ENCODE measurements around the gene HEMGN. TPM values are rescaled to one million over a fixed set of nuclear protein-coding genes. Genes with fewer than 3 reads are reported as not detected.

HEMGN gene
- total and polyA plus RNA-seq, 10 of the 15 experiments (the other 5 are each of a cell fraction or from before 2014, with no cell fraction given): 0.03 to 0.28 (median 0.09) TPM; not detected in 4

DNA sequence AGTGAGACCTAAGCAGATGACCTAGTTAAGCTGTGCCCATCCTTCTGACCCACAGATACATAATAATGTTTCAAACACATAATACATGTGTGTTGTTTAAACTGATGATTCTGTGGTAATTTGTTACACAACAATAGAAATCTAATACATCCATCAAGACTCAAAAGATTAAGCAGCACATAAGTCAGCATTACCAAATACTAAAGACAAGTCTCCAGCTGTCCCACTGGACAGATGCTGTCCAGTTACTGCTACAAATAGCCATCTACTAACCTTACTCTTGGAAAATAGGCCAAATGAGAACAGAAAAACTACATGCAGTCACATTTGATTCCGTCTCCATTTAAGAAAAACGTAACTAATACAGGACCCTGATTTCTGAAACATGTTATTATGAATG lies 26.4 kb downstream of the HEMGN start (continued):
- TF ChIP-seq RAD21 (IDR thresholded peaks at IDR 0.05; ENCODE audit: insufficient read depth, low read depth, low read length): no peak
- TF ChIP-seq NR2C2 (IDR thresholded peaks at IDR 0.05; ENCODE audit: borderline replicate concordance, control insufficient read depth, insufficient read length, low read depth): no peak
- no peak for TF ChIP-seq TAF1 (IDR thresholded peaks at IDR 0.05; ENCODE audit: borderline replicate concordance, low read depth, low read length)
- no peak for TF ChIP-seq MYB (IDR thresholded peaks at IDR 0.05; ENCODE audit: borderline replicate concordance, low read depth, low read length)

DNA sequence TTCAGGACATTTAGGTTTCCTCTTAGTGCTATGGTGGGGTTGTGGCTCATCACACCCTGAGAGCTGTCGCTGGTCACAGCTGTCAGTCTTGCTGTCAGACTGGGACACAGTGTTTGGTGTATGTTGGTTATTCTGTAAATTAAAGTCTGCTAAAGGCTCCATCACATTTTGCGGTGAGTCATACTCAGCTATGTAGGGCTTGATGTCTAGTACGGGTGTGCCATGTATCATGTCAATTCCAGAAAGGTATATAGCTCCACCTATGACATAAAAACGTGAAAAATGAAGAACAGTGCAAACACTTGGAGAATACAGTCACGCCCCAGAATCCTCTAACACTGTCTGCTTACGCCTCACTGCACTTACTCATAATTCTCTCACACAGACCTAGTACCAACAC lies 27.6 kb downstream of the HEMGN start:
- Histone ChIP-seq H3K9ac (ENCODE audit: control insufficient read depth, insufficient read depth, low read length) (no peak overlapping the region), H4K20me1 (ENCODE audit: control insufficient read depth, insufficient read depth) (no peaks in the 10 kb centered on the region), H3K36me3 (ENCODE audit: control insufficient read depth in 2 of 2, insufficient read depth in 2 of 2, low read length in 1 of 2) (peaks cover 3 to 14% of the 10 kb centered on the region in 2 experiments; a peak in 3 of 4 replicates), H3K4me1 (ENCODE audit: control insufficient read depth, insufficient read depth, low read length) (peaks cover 6% of the 10 kb centered on the region; the same call in 1 of the 2 replicates), H3K27me3 (replicated peaks in 1 of 2; ENCODE audit: control insufficient read depth in 2 of 2, insufficient read depth in 2 of 2, low read length in 1 of 2) (no peaks in the 10 kb centered on the region), H2AFZ (ENCODE audit: control insufficient read depth, low read depth, low read length) (no peak overlapping the region), H3K79me2 (ENCODE audit: control insufficient read depth, insufficient read depth, low read length) (peaks cover 2% of the 10 kb centered on the region), H3K4me2 (ENCODE audit: control insufficient read depth, insufficient read depth) (no peak overlapping the region), H3K4me3 (no peak overlapping the region), H3K9me3 (replicated peaks; ENCODE audit: control insufficient read depth, insufficient read depth, low read length) (no peaks in the 10 kb centered on the region), H3K27ac (ENCODE audit: control insufficient read depth, insufficient read depth) (no peak overlapping the region)
- SMC1A ChIA-PET (ENCODE audit: uncharacterized antibody, unreplicated experiment): no interaction called here
- DNase-seq (ENCODE audit: low read depth, low spot score) (no peak), FAIRE-seq (no peak), ATAC-seq (no peak)
- RAD21 ChIA-PET (ENCODE audit: unreplicated experiment): no interaction called here
- CTCF ChIA-PET: interaction anchor here (1.4 to 1.7 kb wide), 3 partner anchors 10 to 20 kb away, joined by 3 to 5 read pairs (median 5); no protein-coding TSS in a partner anchor
- no peak for TF ChIP-seq NFXL1 (IDR thresholded peaks at IDR 0.05; ENCODE audit: borderline replicate concordance)
- no peak for TF ChIP-seq NBN (IDR thresholded peaks at IDR 0.05)
- TF ChIP-seq, protein P1, sequence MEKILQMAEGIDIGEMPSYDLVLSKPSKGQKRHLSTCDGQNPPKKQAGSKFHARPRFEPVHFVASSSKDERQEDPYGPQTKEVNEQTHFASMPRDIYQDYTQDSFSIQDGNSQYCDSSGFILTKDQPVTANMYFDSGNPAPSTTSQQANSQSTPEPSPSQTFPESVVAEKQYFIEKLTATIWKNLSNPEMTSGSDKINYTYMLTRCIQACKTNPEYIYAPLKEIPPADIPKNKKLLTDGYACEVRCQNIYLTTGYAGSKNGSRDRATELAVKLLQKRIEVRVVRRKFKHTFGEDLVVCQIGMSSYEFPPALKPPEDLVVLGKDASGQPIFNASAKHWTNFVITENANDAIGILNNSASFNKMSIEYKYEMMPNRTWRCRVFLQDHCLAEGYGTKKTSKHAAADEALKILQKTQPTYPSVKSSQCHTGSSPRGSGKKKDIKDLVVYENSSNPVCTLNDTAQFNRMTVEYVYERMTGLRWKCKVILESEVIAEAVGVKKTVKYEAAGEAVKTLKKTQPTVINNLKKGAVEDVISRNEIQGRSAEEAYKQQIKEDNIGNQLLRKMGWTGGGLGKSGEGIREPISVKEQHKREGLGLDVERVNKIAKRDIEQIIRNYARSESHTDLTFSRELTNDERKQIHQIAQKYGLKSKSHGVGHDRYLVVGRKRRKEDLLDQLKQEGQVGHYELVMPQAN (conservative IDR thresholded peaks at IDR 0.05): no peak
- TF ChIP-seq NFYB (IDR thresholded peaks at IDR 0.05; ENCODE audit: insufficient read depth, low read depth, low read length): no peak
- TF ChIP-seq BACH1 (IDR thresholded peaks at IDR 0.05; ENCODE audit: borderline replicate concordance): no peak
- TF ChIP-seq, protein P2, sequence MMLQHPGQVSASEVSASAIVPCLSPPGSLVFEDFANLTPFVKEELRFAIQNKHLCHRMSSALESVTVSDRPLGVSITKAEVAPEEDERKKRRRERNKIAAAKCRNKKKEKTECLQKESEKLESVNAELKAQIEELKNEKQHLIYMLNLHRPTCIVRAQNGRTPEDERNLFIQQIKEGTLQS (IDR thresholded peaks at IDR 0.05; ENCODE audit: borderline replicate concordance, extremely low read depth, low read depth, low read length): no peak
- TF ChIP-seq, protein P3, sequence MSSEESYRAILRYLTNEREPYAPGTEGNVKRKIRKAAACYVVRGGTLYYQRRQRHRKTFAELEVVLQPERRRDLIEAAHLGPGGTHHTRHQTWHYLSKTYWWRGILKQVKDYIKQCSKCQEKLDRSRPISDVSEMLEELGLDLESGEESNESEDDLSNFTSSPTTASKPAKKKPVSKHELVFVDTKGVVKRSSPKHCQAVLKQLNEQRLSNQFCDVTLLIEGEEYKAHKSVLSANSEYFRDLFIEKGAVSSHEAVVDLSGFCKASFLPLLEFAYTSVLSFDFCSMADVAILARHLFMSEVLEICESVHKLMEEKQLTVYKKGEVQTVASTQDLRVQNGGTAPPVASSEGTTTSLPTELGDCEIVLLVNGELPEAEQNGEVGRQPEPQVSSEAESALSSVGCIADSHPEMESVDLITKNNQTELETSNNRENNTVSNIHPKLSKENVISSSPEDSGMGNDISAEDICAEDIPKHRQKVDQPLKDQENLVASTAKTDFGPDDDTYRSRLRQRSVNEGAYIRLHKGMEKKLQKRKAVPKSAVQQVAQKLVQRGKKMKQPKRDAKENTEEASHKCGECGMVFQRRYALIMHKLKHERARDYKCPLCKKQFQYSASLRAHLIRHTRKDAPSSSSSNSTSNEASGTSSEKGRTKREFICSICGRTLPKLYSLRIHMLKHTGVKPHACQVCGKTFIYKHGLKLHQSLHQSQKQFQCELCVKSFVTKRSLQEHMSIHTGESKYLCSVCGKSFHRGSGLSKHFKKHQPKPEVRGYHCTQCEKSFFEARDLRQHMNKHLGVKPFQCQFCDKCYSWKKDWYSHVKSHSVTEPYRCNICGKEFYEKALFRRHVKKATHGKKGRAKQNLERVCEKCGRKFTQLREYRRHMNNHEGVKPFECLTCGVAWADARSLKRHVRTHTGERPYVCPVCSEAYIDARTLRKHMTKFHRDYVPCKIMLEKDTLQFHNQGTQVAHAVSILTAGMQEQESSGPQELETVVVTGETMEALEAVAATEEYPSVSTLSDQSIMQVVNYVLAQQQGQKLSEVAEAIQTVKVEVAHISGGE (CRISPR knock-in tag; IDR thresholded peaks at IDR 0.05): no peak
- TF ChIP-seq SPI1 (IDR thresholded peaks at IDR 0.05; ENCODE audit: borderline replicate concordance, insufficient read depth, low read depth, low read length): no peak
- TF ChIP-seq SRF (IDR thresholded peaks at IDR 0.05; ENCODE audit: low read depth in 2 of 2, low read length in 2 of 2): no peak
- BruUV-seq (replicated peaks): no TSS peak
- in situ Hi-C loops (cut with MboI): no loop called here
- WGBS (ENCODE audit: insufficient coverage, insufficient replicate concordance, low lambda C conversion rate, missing lambda C conversion rate): 89% methylated on average over 6 of the region's 6 CpGs
- intact Hi-C loops (cut with micrococcal nuclease; ENCODE audit: unreplicated experiment): no loop called here
- POLR2A ChIA-PET: interaction anchor here (0.6 kb wide), 1 partner anchor 207 kb away, joined by 4 read pairs; no protein-coding TSS in a partner anchor

All from GM12878 (cell line).